GM19438 (cell line): ENCODE measurements around the gene LIMS2.

ENCODE experiments used
- ATAC-seq: cut with Tn5 transposase; IDR thresholded peaks from one replicate; pipeline ENCODE4 v1.9.1; 2021; ENCODE audit warnings: low read depth; ENCODE audit not compliant: unreplicated experiment

LIMS2 gene

DNA sequence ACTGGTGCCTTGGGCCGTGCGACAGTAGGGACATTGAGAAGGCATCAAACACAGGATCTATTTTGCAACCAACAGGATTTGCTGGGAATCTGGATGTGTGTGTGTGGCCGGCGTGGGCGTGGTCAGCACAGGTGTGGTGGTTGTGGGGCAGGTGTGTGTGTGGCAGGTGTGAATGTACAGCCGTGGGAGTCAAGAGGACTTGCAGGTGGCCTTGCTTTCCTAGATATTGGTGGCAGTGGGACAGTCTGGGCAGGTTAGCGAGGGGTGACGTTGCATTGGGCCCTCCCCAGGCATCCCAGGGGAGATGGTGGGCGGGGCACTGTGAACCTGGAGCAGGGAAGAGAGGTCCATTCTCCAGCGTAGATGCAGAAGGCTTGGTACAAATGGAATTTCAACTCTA, 3.2 kb upstream of the LIMS2 start:
- ATAC-seq = no peak

DNA sequence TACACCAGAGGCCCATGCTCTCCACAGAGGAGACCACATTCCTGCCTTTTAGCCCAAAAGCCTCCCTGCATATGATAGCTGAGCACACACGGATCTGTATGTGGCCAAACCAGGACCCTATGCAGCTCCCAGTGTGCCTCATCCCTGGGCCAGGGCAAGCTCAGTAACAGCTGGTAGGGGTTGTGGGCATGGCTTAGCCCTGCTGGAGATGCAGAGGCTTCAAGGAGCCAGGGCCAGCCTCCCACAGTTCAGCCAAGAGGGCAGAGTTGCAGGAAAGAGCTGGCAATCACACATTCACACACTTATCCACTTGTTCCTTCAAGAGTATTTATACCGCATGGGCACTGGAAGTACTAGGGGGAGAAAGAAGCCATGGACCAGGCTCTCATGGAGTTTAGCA, 1.6 kb upstream of the LIMS2 start:
- ATAC-seq = no peak

DNA sequence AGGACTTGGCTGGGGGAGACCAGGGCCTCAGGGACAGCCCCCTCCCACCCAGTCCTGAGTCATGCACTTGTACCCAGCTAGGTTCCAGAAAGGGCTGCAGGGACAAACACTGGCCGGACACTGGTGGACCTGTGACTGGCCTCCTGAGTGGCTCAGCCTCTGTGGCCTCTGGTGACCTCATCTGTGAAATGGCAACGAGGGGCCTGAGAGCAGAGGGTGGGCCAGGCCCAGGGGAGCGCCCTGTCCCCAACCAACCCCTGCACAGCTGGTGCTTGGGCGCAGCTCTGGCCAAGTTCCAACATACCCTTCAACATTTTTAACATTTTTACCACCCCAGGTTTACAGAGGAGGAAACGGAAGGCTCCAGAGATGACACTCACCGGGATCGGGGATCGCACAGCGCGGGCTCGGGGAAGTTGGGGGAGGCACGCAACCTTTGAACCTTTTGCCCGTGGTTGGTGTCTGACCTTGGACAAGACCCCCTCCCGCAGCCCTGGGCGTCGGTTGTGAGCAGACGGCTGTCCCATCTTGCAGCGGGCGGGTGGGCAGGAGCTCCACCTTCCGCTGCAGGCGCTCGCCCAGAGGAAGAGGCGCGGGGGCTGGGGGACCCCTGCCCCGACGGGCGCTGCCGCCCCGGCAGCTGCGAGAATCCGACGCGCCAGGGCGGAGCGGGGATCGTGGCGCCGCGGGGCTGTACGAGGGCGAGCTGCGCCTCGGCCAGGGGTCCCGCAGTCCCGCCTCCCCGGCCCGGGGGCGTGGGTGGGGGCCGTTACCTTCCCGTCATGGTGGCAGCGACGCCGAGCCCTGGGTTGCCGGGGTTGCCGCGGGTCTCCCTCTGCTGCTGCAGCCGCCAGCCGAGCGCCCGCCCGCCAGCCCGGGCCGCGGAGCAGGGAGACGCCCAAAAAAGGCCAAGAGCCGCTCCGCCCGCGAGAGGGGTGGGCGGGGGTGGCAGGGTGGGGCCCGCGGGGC, 805 bp downstream of the LIMS2 start:
- no peak for ATAC-seq

DNA sequence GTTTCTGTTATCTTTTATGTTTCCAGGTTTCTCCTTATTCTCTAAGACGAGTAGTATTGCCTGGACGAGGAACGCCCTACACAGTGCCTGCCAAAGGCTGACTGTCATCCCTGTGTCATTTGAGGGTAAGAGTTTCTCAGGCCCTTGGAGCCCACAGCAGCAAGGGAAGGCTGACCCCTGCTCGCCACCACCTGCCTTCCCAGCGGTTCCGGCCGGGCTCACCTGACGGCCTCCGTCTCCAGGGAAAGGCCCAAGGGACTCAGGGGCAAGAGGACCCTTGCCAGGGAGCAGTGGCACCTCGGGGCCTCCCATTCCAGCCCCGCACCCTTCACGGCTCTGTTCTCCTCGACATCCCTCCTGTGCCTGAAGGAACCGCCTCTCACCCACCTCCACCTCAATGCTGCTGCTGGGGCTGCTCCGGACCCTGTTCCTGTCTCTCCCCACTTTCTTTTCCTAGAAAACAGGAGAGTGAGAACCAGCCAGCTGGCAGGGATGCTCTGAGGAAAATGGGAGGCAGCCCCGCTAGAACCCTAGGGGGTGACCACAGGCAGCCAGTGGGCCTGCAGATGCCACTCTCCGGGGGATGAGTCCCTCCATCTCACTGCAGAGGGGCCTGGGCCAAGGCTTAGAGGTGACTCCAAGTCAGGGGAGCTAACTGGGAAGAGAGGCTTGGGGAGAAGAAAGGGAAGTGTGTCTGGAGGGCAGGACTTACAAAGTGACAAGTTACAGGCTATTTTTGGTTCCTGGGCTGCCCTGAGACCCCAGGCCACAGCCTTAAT, 1.9 kb downstream of the LIMS2 start:
- no peak for ATAC-seq

DNA sequence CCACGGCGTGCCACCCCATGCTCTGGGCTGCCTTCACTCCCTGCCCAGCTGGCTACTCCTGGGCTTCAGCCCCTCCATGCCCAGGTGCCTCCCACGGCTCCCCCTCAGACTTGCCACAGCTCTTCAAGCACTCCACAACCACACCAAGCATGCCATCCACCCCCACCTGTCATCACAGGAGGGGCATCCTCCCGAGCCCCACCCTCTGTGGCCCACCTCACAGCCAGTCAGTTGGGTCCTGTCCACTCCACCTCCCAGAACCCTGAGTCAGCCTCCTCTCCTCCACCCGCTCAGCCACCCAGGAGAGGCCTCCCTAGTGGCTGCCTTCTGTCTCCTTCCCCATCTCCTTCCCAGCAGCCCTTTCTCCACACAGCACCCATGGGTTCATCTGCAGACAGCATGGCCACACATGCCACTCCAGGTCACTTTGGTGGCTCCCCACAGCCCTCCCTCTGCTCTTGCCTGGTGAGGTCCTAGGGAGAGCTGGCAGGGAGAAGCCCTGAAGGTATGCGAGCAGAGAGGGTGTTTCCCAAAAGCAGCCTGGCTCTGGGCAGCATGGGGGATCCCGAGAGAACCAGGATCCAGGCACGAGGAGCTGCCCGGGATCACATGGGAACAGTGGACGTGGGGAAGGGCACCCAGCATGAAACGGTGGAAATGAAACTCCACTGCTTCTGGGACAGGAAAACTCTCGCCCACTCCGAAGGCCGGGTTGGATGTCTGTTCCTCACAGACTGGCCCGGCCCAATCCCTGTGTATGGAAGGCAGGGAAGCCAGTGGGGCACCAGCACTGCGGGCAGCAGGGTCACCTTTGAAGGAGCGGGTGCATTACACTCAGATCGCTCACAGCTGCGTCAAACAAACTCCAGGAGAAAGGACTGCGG, 2.7 kb downstream of the LIMS2 start:
- ATAC-seq = no peak

DNA sequence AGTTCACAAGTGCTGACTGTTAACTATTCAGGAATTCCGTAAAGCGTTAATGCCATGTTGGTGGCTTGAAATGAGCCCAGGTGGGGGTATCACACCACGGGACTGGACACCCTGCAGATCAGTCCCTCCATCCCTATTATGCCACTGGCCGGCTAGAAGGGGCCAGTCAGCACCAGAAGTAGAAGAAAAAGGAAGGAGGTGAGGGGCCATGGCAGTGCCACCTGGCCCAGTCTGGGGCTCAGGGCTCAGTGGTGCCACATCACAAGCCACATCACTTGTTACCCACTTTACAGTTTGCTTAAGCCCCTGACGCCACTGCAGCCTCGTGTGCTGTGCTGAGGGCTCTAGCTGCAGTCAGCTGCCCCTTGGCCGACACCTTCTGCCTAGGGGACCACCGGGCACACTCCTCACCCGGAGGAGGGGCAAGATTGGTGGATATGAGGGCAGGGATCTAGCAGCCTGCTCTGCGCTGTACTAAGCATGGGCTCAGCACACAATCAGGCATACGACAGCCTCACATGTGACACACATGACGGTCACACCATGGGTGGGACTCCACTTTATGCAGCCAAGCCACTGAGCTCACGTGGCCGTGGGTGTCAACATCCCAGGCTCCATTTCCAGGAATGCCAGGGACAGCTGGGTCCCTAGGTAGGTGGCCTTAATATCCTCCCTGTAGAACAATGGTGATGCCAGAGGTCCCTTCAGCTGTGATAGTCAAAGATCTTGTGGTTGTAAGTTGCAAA, 3.6 kb downstream of the LIMS2 start:
- no peak for ATAC-seq

DNA sequence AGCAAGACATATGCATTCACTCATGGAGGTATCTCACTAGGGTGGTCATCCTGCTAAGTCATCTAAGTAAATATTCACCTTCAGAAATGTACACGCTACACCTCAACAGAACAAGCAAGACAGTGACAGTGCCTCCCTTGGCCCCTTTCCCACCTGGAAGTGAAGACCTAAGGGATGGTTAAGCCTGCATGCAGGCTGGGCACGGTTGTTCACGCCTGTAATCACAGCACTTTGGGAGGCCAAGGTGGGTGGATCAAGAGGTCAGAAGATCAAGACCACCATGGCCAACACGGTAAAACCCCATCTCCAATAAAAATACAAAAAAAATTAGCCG, 4.4 kb downstream of the LIMS2 start:
- no peak for ATAC-seq

DNA sequence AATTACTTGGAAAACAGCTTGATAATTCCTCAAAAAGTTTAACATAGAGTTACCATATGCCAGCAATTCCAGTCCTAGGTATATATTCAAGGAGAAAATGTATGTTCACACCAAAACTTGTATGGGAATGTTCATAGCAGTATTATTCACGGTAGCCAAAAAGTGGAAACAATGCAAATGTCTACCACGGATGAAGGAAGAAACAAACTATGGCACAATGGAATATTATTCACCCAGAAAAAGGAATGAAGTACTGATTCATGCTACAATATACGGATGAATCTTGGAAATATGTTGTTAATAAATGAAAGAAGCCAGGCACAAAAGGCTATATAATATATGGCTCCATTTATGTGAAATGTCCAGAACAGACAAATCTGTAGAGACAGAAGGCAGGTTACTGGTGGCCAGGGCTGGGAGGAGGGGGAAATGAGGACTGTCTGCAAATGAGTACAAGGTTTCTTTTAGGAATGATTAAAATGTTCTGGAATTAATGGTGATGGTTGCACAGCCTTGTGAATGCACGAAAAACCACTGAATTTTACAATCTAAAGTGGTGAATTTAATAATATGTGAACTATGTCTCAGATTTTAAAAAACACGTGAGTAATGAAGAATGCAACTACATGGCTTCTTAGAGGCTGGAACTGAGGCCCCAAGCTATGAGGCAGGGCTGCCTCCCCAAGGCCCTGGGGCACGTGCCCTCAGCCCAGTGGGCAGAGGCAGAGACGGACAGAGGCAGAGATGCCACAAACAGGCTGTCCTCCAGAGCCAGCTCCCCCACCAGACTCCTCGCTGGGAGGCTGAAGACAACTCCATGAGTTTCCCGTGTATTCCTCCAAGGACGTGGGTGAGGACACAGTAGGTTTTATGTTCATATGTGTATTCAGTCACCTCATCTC, 5.0 kb downstream of the LIMS2 start:
- no peak for ATAC-seq

DNA sequence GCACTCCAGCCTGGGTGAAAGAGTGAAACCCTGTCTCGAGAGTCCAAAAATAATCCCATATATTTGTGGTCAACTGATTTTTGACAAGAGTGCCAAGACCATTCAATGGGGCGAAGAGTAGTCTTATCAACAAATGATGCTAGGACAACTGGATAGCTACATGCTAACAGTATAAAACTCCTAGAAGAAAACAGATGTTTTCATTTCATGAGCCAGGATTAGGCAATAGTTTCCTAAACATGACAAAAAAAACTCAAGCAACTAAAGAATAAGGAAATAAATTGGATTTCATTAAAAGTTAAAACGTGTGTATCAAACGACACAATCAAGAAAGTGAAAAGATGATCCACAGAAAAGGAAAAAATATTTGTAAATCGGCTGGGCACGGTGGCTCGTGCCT, 6.3 kb downstream of the LIMS2 start:
- no peak for ATAC-seq

DNA sequence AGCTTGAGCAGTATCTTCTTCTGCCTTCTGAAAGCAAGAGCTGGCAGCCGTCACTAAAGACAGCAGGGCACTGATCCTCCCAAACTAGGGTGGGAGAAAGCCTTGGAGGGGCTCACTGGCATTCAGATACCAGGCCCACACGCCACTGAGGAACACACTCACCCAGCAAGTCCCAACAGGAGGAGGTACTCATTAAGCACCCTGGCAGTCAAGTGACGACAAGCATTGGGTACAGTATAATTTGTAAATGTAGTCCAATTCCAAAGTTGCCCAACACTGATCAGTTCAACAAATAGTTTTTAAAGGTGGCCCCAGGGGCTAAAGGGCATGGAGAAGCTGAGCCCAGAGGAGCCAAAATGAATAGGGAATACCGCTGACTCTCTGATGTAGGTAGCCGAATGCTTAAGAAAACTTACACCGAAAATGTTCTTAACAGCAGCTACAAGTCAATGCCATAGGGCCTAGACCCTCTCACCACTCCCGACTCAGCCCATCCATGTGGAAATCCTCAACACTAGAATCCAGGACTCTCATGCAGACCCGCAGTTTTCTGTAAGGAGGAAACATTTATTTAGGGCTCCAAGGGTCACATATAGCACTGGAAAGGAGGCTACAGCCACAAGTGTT, 9.9 kb downstream of the LIMS2 start:
- ATAC-seq = no peak

DNA sequence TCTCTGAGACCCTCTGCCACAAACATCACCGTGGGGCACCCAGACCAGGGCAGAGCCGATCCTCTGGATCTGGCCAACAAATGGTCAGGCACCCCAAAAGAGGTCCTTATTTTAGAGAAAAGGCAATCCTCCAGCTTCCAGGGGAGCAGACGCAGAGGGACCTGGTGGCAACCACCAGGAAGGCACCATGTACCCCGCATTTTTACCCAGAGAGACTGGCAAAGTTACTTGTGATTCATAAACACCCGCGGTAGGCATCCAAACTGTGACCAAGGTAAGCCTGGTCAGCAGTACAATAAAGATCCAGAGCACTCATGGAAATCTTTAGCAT, 10.5 kb downstream of the LIMS2 start:
- no peak for ATAC-seq

DNA sequence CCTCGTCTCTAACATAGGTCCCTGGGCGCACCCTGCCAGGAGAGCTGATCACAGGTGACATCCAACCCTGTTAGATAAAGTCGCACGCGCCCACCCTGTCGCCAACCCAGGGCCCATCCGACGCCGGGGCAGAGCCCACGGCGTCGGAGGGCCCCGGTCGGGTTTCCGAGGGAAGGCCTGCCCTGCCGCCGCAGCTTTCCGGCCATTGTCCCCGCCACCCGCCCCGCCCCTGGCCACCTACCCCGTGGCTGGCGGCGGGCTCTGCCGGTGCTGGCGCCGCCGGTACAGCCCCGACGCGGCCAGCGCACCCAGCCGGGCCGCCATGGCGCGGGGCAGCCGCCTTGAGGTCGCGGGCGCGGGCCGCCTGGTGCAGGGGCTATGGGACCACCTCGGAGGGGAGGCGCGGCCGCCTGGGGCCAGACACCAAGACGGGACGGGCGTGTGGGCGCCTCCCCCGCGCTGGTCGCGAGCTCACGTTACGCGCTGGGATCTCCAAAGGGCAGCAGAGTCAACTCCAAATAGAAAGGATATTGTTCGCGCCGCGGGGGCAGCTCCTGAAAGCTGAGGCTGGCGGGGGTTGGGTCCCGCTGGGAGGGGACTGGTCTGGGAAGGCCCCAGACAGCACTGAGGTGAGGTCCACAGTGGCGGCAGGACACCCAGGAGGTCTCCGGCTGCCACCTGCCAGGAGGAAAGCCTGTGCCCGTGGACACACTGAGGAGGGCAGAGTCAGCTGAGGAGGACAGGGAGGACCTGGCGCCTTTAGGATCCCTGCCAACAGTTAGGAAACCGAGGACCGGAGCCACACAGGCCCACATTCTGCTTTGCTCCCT, 11.1 kb downstream of the LIMS2 start:
- no peak for ATAC-seq

DNA sequence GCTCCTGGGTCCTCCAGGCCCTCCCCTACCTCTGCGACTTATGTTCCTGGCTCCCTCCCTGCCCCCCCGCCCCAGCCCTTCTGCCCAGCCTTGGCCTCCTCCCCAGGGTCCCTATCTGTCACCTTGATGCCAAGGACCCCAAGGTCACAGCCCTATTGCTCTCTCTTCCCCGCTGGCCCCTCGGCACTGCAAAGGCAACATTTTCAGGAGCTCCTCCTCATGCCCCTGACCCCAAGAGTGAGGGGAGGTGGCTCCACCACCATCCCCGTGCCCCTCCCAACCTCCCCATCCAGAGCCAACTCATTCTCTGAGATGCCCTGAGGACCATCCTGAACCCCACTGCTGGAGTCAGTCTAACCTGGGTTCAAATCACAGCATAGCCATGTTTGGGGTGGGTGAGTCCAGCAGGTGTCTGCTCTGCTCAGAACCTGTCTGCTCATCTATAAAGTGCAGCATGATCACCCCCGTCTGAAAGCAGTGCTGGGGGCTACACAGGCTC, 11.7 kb downstream of the LIMS2 start:
- no peak for ATAC-seq

DNA sequence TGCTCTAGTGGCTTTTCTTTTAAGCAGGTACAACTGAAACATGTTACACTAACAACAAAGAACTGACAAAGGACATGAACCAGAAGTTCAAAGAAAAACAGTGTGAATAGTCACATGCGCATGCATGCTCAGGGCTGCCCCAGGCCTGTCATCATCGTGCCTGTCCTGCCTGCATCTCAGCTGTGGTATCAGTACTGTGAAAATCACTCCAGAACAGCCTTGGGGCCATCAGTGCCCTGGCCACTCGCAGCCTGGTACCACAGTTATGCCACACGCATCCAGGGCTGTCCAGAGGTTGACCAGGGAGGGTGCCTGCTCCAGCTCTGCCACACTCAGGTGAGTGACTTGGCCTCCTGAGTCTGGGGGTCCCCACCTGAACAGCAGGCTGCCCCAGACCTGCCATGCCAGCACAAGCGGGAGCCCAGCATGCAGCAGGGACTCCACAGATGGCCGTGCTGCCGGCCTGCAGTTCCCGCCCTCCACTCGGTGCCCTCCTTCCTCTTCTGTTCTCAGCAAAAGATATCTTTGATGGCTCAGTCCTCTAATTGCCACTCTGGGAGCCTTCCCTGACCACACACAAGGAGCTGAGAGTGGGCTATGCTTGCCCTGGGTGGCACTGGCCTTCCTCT, 12.3 kb downstream of the LIMS2 start:
- ATAC-seq = no peak

DNA sequence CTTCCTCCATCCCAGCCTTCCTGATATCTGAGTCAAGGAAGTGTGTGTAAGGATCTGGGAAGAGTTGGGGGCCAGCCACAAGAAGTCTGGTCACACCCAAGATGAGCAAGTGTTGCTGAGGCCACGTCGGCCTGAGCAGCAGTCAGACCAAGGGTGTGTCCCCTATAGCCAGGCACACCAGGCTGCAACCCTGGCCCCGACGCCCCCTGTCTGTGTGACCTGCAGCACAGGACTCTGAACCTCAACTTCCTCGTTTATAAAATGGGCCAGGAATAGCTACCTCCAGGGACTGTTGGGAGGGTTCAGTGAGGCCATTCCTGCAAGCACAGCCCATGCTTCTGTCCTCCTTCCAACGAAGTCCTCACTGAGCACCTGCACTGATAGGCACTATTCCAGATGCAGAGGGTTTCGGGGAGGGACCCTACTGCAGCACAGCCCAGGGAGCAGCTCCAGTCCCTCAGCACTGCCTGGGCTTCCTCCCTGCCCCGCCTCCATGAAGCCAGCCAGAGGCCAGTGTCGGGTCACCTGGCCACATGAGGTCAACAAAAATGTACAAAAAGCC, 13.3 kb downstream of the LIMS2 start:
- ATAC-seq = no peak

DNA sequence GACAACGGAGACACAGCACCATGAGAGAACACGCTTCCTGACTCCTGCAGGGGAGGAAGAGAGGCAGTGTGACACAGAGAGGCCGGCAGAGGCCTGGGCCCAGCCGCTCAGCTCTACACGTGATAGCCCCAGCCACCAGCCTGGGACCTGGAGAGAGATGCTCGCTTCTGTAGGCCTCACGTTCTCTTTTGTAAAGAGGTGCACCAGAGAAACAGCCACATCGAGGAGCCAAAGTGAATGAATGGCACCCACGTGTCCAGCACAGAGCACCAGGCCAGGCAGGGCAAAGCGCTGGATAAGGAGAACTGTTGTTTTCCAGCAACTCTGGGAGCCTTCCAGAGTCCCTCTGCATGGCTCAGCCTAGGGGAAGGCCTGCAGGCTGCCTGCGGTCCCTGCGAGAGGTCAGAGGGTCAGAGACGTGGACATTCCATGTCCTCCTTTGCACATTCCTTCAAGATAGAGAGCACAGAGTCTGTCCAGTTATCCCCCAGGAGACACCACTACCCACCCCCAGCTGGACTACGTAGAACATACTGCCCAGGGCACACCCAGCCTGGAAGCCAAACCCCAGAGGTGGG, 14.2 kb downstream of the LIMS2 start:
- ATAC-seq = no peak

DNA sequence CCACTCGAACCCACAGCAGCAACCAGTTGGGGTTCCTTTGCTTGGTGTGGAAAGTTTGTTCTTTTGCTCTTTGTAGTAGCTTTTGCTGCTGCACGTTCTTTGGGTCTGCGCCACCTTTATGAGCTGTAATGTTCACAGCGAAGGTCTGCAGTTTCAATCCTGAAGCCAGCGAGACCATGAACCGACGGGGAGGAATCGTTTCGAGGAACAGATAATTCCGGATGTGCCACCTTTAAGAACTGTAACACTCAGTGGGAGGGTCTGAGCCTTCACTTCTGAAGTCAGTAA, 15.1 kb downstream of the LIMS2 start:
- no peak for ATAC-seq
